CD4-positive, alpha-beta T cell treated with Interleukin-15 for 1 hour (primary cell): ENCODE data around the gene TUFT1.
"Not testable (repeated sequence)": the region's sequence is repeated elsewhere in the genome, so short reads cannot be mapped to it uniquely, and the experiment has no call there.

Source experiments
- DNase-seq: peaks from one replicate; pipeline ENCODE4 v3.0.0-alpha.2; 2020

TUFT1 gene

DNA sequence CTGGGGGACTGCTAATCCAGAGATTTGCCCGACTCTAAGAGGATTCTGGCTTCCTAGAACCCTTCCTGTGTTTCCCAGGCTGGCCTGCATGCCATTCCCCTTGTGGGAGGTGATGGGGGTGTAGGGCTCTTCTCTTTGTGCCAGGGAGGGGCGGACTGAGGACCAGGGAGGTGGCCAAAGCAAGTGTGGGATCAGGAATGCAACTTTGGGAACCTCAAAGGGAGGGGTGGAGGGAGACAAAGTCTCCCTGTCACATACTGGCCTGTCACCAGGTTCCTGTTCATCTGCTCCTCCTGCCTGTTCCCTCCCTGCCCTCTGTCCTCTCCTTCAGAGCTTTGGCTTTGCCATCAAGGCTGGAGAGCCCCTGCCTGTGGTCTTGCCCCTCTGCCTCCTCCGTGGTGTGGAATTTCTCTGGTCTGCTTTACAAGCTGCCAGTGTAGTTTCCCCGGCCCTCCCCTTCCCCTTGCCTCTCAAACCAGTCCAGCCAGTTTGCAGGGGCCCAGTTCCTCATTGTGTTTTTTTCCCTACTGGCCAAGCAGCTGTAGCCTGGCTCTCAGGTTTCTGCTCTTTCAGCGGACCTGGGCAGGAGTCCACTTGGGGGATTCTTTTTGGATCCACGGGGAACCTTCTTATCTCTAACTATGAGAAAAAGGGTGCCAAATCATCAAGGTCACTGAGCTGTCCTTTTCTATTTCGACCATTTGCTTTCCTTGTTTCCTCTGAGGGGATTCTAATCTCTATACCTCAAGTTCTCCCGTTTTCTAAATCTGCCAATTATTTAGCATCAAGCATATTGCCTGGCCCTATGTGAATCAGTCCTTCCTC is 27.1 kb upstream of the TUFT1 start:
- no peak for DNase-seq

DNA sequence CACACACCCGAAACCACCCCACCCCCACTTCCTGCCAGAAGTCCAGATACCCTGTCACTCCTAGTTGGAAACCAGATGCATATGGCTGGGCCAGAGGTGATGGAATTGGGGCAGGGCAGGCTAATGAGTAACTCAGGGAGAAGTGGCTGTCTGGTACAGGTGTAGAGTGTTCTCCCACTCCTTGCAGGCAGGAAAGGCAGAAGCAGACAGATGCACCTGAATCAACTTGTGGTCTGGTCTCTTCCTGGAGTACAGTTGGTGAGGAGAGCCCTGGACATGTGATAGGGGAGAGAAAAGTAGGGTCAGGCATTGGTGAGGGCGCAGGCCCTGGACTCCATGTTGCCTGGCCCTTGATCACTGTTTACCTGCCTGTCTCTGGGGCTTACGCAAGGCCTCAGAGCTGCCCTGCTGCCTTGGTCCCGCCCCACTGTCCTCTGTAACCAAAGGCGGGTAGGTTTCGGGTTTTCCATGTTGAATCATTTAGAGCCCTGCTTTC is 26.4 kb upstream of the TUFT1 start:
- no peak for DNase-seq

DNA sequence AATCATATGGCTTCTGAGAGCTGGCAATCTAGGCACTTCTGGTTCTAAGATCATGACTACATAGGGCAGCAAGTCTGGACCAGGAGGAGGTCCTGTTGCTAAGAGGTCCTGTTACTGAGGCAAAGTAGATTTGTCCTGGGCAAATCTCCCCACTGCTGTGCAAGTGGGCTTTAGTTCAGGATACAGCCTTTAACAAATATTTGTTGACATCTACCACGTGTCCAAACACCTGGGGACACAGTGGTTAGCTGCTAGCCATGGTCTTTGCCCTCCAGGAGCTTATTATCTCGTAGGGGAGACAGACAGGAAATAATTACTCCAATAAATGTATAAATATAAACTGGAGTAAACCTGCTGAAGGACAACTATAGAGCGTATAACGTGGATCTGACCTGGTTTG is 25.7 kb upstream of the TUFT1 start:
- DNase-seq: no peak

DNA sequence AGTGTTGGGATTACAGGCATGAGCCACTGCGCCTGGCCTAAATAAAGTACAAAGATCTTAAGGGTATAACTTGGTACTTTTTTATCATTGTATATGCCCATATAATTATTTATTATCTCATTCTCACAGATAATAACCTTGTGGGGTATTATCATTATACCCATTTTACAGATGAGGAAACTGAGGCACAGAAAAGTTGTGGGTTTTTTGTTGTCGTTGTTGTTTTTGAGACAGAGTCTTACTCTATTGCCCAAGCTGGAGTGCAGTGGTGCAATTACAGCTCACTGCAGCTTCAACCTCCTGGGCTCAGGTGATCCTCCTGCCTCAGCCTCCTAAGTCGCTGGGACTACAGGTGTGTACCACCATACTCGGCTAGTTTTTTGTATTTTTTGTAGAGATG is 24.8 kb upstream of the TUFT1 start:
- no peak for DNase-seq

DNA sequence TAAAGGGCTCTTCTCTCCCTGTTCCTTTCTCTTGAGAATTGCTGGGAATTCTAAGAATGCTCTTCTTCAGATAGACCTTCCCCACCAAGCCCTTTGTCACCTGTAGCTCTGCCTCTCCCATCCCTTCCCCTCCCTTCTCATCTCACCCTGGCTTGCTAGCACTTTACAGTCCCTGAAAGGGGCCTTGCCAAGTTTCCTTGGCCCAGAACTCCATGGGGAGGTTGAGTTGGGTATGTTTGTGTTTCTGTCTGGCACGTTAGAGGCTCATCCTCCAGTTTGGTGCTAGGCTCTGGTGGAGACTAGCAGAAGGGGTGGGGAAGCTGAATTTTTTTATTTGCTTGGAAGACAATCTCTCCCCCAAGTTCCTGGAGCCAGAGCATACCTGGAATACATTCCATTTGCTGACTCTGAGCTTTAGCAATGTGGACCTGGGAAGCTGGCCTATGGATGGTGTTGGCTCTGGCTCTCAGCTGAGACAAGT is 24.0 kb upstream of the TUFT1 start:
- no peak for DNase-seq

DNA sequence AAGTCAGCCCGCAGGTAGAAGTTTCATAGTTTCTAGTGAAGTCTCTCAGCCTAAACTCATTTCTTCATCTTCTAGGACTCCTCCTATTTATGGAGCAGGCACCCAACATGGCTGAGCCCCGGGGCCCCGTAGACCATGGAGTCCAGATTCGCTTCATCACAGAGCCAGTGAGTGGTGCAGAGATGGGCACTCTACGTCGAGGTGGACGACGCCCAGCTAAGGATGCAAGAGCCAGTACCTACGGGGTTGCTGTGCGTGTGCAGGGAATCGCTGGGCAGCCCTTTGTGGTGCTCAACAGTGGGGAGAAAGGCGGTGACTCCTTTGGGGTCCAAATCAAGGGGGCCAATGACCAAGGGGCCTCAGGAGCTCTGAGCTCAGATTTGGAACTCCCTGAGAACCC is 21.7 kb upstream of the TUFT1 start:
- DNase-seq: no peak

DNA sequence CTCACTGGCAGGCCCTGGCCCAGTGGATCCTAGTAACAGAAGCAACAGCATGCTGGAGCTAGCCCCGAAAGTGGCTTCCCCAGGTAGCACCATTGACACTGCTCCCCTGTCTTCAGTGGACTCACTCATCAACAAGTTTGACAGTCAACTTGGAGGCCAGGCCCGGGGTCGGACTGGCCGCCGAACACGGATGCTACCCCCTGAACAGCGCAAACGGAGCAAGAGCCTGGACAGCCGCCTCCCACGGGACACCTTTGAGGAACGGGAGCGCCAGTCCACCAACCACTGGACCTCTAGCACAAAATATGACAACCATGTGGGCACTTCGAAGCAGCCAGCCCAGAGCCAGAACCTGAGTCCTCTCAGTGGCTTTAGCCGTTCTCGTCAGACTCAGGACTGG is 21.2 kb upstream of the TUFT1 start:
- no peak for DNase-seq

DNA sequence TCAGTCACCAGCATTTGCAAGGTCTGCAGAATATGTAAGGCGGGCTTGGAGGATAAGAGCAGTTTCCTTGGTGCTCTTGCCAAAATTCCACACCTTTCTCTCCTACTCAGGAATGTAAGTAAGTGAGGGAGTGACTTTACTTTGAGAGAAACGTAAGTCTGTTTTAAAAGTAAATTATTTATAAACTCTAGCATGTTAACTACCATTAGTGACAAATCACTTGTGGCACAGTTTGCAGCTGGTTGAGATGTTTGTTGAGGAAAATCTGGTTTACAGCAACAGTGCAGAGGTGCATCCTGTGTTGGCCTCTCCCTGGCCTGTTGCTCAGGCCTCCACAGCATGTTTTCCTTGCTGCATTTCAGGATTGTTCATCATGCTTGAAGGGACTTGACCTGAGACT is 20.4 kb upstream of the TUFT1 start:
- no peak for DNase-seq

DNA sequence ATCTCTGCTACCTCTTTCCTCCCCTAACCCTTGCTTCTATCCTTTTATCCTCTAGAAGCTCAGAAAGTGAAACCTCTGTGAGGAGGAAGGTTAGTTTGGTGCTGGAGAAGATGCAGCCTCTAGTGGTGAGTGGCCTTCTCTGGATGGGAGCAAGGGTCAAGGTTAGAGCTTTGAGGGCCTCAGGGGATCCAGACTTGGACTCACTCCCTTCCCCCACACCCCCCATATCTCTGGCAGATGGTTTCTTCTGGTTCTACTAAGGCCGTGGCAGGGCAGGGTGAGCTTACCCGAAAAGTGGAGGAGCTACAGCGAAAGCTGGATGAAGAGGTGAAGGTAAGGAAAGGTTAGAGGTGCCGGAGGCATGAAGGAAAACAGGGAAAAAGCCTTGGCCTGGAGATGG is 19.8 kb upstream of the TUFT1 start:
- no peak for DNase-seq

DNA sequence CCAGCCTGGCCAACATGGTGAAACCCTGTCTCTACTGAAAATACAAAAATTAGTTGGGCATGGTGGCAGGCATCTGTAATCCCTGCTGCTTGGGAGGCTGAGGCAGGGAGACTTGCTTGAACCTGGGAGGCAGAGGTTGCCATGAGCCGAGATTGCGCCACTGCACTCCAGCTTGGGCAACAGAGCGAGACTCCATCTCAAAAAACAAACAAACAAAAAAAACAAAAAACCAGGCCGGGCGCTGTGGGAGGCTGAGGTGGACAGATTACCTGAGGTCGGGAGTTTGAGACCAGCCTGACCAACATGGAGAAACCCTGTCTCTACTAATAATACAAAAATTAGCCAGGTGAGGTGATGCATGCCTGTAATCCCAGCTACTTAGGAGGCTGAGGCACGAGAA is 17.7 kb upstream of the TUFT1 start:
- DNase-seq: not testable (repeated sequence)

DNA sequence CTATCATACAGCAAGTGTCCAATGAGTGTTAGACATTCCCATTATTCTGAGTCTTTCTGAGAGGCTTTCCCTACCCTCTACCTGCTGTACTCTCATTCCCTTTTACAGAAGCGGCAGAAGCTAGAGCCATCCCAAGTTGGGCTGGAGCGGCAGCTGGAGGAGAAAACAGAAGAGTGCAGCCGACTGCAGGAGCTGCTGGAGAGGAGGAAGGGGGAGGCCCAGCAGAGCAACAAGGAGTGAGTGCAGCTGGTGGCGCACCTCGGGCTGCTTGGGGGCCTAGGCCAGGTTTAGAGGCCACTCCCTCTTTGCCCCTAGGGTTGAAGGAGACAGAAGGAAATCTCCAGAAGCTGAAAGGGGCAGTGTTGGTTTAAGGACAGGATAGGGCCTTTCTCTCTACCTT is 16.8 kb upstream of the TUFT1 start:
- no peak for DNase-seq

DNA sequence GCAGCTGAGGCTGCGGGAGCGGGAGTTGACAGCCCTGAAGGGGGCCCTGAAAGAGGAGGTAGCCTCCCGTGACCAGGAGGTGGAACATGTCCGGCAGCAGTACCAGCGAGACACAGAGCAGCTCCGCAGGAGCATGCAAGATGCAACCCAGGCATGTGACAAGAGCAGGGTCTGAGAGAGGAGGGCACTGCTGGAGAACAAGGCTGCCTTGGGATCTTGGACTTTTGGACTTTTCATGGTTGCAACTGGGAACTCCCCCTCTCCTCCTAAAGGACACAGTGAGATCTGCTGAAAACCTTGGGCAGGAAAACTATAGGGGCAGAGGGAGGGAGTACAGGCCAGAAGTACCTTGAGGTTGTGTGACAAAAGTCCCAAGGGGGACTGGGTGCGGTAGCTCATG is 15.4 kb upstream of the TUFT1 start:
- no peak for DNase-seq

DNA sequence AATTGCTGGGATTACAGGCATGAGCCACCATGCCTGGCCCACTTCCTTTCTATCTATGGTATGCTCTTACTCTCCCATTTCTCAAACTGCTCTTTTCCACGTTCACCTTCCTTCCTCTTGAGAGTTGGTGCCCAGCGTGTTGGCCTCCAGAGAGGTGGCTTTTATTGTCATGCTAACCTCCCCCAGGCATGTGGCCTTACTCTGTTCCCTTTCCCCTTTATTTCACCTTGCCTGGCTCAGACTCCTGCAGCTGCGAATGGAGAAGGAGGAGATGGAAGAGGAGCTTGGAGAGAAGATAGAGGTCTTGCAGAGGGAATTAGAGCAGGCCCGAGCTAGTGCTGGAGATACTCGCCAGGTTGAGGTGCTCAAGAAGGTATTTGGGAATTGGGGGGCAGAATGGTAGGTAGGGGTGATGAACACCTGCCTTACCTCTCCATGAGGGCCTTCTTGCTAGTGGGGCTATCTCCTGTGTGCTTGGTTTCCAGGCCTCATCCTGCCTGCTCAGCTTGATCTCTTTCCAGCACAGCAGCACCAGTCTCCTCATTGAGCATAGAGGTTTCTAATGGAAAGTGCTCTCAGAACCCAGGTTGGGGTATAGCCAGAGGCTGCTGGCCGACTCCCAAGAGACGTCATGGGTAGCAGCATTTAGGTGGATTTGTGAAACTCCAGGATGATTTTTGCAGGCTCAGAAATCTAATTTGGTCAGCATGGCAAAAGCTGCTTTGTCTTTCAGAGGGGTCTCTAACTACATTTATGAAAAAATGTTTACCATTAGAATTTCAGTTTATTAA is 13.2 kb upstream of the TUFT1 start:
- no peak for DNase-seq

DNA sequence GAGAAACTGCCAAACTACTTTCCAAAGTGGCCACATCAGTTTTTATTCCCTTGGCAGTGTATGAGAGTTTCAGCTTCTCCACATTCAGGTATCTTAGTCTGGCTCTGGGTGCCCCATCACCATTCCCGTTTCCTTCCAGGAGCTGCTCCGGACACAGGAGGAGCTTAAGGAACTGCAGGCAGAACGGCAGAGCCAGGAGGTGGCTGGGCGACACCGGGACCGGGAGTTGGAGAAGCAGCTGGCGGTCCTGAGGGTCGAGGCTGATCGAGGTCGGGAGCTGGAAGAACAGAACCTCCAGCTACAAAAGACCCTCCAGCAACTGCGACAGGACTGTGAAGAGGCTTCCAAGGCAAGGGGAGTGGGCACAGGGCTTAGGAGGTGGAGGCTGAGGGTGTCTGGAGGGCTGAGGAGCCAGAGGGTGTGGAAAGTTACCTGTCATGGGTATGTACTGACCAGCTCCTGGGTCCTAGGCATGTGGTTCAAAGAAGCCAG is 10.9 kb upstream of the TUFT1 start:
- DNase-seq: no peak

DNA sequence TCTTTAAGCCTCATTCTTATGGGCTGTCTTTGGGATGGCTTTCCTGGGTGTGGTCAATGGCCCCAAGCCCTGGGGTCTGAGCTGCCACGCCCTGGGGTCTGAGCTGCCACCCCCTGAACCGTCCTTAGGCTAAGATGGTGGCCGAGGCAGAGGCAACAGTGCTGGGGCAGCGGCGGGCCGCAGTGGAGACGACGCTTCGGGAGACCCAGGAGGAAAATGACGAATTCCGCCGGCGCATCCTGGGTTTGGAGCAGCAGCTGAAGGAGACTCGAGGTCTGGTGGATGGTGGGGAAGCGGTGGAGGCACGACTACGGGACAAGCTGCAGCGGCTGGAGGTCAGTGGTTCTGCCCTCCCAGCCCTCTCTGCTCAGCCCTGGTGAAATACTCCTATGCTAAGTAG is 10.3 kb upstream of the TUFT1 start:
- no peak for DNase-seq

DNA sequence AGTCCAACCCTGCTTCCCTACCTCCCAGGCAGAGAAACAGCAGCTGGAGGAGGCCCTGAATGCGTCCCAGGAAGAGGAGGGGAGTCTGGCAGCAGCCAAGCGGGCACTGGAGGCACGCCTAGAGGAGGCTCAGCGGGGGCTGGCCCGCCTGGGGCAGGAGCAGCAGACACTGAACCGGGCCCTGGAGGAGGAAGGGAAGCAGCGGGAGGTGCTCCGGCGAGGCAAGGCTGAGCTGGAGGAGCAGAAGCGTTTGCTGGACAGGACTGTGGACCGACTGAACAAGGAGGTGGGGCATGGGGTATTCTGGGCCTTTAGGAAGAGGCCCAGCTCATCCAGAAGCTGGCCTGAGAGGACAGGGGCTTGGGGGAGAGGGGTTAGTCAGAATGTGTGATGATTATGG is 9.6 kb upstream of the TUFT1 start:
- no peak for DNase-seq

DNA sequence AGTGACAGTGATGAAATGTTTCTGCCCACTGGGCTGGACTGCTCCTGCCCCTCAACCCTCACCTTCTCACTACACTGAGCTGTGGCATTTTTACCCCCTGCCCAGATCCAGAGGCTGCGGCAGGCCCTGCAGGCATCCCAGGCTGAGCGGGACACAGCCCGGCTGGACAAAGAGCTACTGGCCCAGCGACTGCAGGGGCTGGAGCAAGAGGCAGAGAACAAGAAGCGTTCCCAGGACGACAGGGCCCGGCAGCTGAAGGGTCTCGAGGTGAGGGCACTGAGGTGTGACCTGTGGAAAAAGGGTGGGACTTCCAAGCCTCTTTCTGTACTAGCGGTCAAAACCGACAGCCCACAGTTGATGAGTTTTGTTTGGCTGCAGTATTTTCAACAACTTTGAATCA is 6.2 kb upstream of the TUFT1 start:
- DNase-seq: no peak

DNA sequence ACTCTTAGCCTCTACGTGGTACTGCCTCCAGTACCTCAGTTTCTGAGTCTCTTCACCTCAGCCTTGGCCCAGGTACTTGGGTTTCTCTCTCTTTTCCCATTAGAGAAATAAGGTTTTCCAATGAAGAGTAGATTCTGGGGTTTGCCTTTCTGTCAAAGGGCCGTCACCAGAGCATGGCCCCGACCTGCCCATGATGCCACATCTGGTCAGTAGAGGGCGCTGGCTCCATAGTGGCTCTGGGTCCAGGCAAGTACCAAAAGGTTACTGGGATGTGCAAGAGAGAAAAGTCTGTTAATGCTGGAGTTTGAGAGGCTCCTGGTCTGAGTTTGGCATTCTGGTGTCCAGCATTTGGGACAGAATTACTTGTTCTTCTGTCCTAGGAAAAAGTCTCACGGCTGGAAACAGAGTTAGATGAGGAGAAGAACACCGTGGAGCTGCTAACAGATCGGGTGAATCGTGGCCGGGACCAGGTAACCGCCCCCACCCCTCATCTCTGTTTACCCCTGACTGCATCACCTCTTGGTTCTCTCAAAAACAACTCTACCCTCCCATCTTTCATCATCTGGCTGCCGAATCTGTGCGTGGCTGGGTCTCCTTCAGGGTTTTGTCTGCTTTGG is 5.3 kb upstream of the TUFT1 start:
- peak; percentile 69 for DNase-seq

DNA sequence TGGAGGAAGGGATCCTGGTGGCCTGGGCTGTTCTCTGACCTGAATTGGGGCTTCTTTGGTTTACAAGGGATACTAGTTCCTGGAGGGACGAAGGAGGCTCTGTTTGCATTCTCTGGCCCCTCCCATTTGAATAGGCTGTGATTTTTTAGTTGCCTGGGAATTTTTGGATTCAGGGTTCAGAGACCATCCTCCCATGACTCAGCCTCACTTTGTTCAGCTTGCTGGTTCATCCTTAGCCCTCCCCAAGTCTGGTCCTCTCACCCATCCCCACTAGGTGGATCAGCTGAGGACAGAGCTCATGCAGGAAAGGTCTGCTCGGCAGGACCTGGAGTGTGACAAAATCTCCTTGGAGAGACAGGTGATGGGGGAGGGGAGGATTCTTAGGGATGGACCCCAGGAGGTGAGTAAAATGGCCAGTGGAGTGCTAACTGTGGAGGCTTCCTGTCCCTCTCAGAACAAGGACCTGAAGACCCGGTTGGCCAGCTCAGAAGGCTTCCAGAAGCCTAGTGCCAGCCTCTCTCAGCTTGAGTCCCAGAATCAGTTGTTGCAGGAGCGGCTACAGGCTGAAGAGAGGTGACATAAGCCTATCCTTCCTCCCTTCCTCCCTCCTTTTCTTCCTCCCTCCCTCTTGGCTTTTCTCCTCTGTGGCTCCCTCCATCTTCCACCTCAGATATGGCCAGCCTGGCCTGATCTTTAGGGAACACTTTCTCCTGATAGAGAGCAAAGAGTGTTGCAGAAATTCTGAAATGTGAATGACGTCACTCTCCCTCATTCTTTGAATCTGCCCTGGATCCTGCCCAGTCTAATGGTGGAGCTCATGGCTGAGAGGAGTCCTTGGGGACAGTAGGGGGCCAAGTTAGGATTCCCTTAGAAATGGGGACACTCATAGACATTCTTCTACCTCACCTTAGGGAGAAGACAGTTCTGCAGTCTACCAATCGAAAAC is 4.5 kb upstream of the TUFT1 start:
- no peak for DNase-seq

DNA sequence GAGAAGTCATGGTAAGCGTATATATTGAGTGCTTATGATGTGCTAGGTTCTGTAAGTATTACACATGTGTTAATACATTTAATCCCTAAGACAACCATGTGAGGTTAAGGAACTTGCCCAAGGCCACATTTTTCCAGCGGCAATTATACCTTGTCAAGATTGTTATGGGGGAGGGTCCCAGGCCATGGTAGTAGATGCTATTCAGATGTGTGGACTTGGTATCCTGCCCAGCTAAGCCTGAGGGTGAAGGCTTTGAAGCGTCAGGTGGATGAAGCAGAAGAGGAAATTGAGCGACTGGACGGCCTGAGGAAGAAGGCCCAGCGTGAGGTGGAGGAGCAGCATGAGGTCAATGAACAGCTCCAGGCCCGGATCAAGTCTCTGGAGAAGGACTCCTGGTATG is 3.6 kb upstream of the TUFT1 start:
- no peak for DNase-seq

DNA sequence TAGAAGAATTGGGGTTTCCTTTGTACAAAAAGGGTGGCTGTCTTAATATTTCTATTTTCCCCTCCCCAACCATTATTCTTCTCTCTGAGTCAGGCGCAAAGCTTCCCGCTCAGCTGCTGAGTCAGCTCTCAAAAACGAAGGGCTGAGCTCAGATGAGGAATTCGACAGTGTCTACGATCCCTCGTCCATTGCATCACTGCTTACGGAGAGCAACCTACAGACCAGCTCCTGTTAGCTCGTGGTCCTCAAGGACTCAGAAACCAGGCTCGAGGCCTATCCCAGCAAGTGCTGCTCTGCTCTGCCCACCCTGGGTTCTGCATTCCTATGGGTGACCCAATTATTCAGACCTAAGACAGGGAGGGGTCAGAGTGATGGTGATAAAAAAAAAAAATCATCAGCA is 3.0 kb upstream of the TUFT1 start:
- no peak for DNase-seq

DNA sequence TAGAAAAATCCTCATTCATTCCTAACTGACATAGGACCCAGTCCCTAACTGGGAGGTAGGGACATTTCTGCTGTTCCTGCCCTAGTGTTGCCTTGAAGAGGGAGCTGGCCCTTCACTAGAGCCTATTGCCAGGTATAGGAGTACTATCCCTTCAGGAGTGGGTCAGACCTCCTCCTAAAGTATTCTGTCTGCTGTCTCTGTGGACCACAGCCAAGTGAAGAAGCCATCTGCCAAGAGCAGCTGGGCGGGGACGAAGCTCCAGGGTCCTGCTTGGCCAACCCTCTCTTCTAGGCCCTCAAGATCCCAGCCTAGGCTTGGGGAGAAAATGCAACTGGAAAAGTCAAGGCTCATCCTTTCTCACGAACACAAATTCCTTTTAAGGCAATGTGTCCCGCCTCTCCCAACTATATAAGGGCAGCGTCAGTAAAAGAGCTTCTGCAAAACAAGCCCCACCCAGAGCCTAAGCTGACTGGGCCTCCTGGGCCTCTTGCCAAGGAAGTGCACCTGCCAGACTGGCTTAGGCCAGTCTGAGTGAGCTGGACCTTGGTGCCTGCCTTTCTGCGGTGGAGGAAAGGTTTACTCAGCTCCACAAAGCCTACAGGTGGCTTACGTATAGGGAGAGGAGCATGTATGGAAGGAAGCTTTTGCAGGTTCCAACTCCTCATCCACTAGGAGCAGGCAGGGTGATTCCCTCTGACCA is 638 bp upstream of the TUFT1 start:
- DNase-seq: peak; percentile 63
